Measurements from ENCODE around the gene CHRDL2. TPM values are rescaled to one million over a fixed set of nuclear protein-coding genes. Genes with fewer than 3 reads are reported as not detected.
A peak's percentile ranks its signal among the peaks of the same experiment; 100 is the strongest.

Gene CHRDL2
- polyA plus RNA-seq, 1 of the 3 experiments (the other 2 are of a cell fraction), result not detected

- Histone ChIP-seq H4K20me1 (ENCODE audit: insufficient read depth) (peaks cover 5% of the 10 kb centered on the region; the same call in 1 of the 2 replicates), H3K79me2 (ENCODE audit: insufficient read depth) (peaks cover 79% of the 10 kb centered on the region), H3K4me1 (ENCODE audit: control insufficient read depth in 1 of 2, insufficient read depth in 2 of 2, low read depth in 1 of 2, low read length in 1 of 2) (peaks cover 2 to 21% of the 10 kb centered on the region in 2 experiments; a peak in 3 of 4 replicates), H3K4me3 (ENCODE audit: low read depth in 2 of 2, low read length in 1 of 2) (no peak overlapping the region), H3K9me2 (no peaks in the 10 kb centered on the region), H3K27ac (ENCODE audit: low read depth in 2 of 2, low read length in 1 of 2) (peak overlapping the region; percentile 62 to 88), H3K9me3 (no peaks in the 10 kb centered on the region), H3F3A (replicated peaks; ENCODE audit: insufficient read depth) (peaks cover 27% of the 10 kb centered on the region), H3K27me3 (ENCODE audit: insufficient read depth) (no peaks in the 10 kb centered on the region), H3K4me2 (peak overlapping the region; percentile 30), H2AFZ (ENCODE audit: low read depth) (no peak overlapping the region), H3K9ac (peak overlapping the region; percentile 7; the same call in 1 of the 2 replicates), H3K36me3 (replicated peaks in 1 of 2; ENCODE audit: control insufficient read depth in 1 of 2, insufficient read depth in 2 of 2, low read length in 1 of 2) (peaks cover 0 to 4% of the 10 kb centered on the region in 2 experiments)
- TF ChIP-seq YY1 (IDR thresholded peaks at IDR 0.05; ENCODE audit: low read depth), result no peak
- no peak for TF ChIP-seq CHD2 (IDR thresholded peaks at IDR 0.05; ENCODE audit: low read length, partially characterized antibody)
- TF ChIP-seq MAX (IDR thresholded peaks at IDR 0.05; ENCODE audit: low read depth), result no peak
- no peak for TF ChIP-seq JUND (IDR thresholded peaks at IDR 0.05)
- TF ChIP-seq NRF1 (IDR thresholded peaks at IDR 0.05; ENCODE audit: low read depth, low read length), result no peak
- TF ChIP-seq NFIC (IDR thresholded peaks at IDR 0.05; ENCODE audit: borderline replicate concordance), result no peak
- no peak for TF ChIP-seq USF2 (IDR thresholded peaks at IDR 0.05; ENCODE audit: borderline replicate concordance, low read depth, low read length)
- ChIA-PET CTCF (no interaction called here), POLR2A (no interaction called here)
- 84% methylated on average over 1 of the region's 1 CpG for WGBS (ENCODE audit: low lambda C conversion rate)
- DNase-seq, result no peak
Observed at GRCh38 chr11:74755395-74755995, 24.3 kb upstream of the CHRDL2 start.

GRCh38 chr11:74754507-74755252, 23.5 kb upstream of the CHRDL2 start:
- Histone ChIP-seq H3K9me3 (no peaks in the 10 kb centered on the region), H3K9me2 (no peaks in the 10 kb centered on the region), H3K4me3 (ENCODE audit: low read depth in 2 of 2, low read length in 1 of 2) (peak overlapping the region in 1 of 2 experiments; percentile 30; a peak in 1 of 4 replicates), H3K79me2 (ENCODE audit: insufficient read depth) (peaks cover 79% of the 10 kb centered on the region), H3K27me3 (ENCODE audit: insufficient read depth) (no peaks in the 10 kb centered on the region), H3F3A (replicated peaks; ENCODE audit: insufficient read depth) (peaks cover 27% of the 10 kb centered on the region), H4K20me1 (ENCODE audit: insufficient read depth) (peaks cover 5% of the 10 kb centered on the region; the same call in 1 of the 2 replicates), H3K4me2 (peak overlapping the region; percentile 30), H3K36me3 (replicated peaks in 1 of 2; ENCODE audit: control insufficient read depth in 1 of 2, insufficient read depth in 2 of 2, low read length in 1 of 2) (peaks cover 0 to 4% of the 10 kb centered on the region in 2 experiments), H2AFZ (ENCODE audit: low read depth) (no peak overlapping the region), H3K4me1 (ENCODE audit: control insufficient read depth in 1 of 2, insufficient read depth in 2 of 2, low read depth in 1 of 2, low read length in 1 of 2) (peaks cover 5 to 21% of the 10 kb centered on the region in 2 experiments; a peak in 3 of 4 replicates), H3K9ac (peak overlapping the region; percentile 7; the same call in 1 of the 2 replicates), H3K27ac (ENCODE audit: low read depth in 2 of 2, low read length in 1 of 2) (peak overlapping the region; percentile 62 to 88; a peak in 3 of 4 replicates)
- no peak for DNase-seq
- ChIA-PET POLR2A (no interaction called here), CTCF (no interaction called here)
- WGBS (ENCODE audit: low lambda C conversion rate), result 70% methylated on average over 15 of the region's 15 CpGs
- peak; percentile 52; the same call in 1 of the 2 replicates for TF ChIP-seq USF1 (IDR thresholded peaks at IDR 0.05; ENCODE audit: borderline replicate concordance, low read depth)
- peak; percentile 69; the same call in 1 of the 2 replicates for TF ChIP-seq POLR2AphosphoS5 (IDR thresholded peaks at IDR 0.05; ENCODE audit: low read depth, low read length)
- no peak for TF ChIP-seq RFX5 (IDR thresholded peaks at IDR 0.05; ENCODE audit: low read length)
- TF ChIP-seq FOXJ3 (CRISPR knock-in tag; IDR thresholded peaks at IDR 0.05), result no peak
- TF ChIP-seq FOXM1 (IDR thresholded peaks at IDR 0.05; ENCODE audit: low read depth), result no peak
- no peak for TF ChIP-seq CTCF (IDR thresholded peaks at IDR 0.05)
- peak in 1 of 2 experiments; percentile 71; a peak in 2 of 4 replicates for TF ChIP-seq EP300 (IDR thresholded peaks at IDR 0.05; ENCODE audit: borderline replicate concordance in 1 of 2, low read depth in 1 of 2, low read length in 1 of 2)
- no peak for TF ChIP-seq YY1 (IDR thresholded peaks at IDR 0.05; ENCODE audit: low read depth)
- TF ChIP-seq FOSL2 (IDR thresholded peaks at IDR 0.05; ENCODE audit: borderline replicate concordance, low read depth), result peak; percentile 83
- 0 out of 2 replicates have a peak, but pooled peaks have one; percentile 45 for TF ChIP-seq MAX (IDR thresholded peaks at IDR 0.05; ENCODE audit: low read depth)
- peak; percentile 76 for TF ChIP-seq TCF12 (IDR thresholded peaks at IDR 0.05)
- TF ChIP-seq RAD21 (IDR thresholded peaks at IDR 0.05; ENCODE audit: low read length), result no peak
- TF ChIP-seq GATA2 (CRISPR knock-in tag; IDR thresholded peaks at IDR 0.05), result no peak
- TF ChIP-seq JUND (IDR thresholded peaks at IDR 0.05), result peak; percentile 79
- no peak for TF ChIP-seq SIN3A (IDR thresholded peaks at IDR 0.05; ENCODE audit: borderline replicate concordance, low read depth, low read length)
- peak; percentile 27; the same call in 1 of the 2 replicates for TF ChIP-seq TEAD4 (IDR thresholded peaks at IDR 0.05; ENCODE audit: borderline replicate concordance, insufficient read depth)
- no peak for TF ChIP-seq RCOR1 (IDR thresholded peaks at IDR 0.05; ENCODE audit: low read length)
